Sigmoid colon (tissue), 7 donors: Measurements from ENCODE around the gene ZNF396. TPM values are rescaled to one million over a fixed set of nuclear protein-coding genes. Genes with fewer than 3 reads are reported as not detected.

ENCODE experiments used
- DNase-seq: peaks from one replicate; pipeline ENCODE4 v3.0.0-alpha.2; 2019
- H3K27ac ChIP-seq, 4 donors: fragments of 200-600 bp; sonication (generic); one replicate each; pipeline ENCODE4 v1.5.1; 2016 to 2019; ENCODE audit warnings: mild to moderate bottlenecking in 1 of 4
- H3K27me3 ChIP-seq, 3 donors: fragments of 200-600 bp; sonication (generic); one replicate each; pipeline ENCODE4 v1.5.1; 2019; ENCODE audit warnings: mild to moderate bottlenecking in 1 of 3
- H3K36me3 ChIP-seq, 4 donors: fragments of 200-600 bp; sonication (generic); one replicate each; pipeline ENCODE4 v1.5.1; 2016 to 2019
- H3K4me1 ChIP-seq, 4 donors: fragments of 200-600 bp; sonication (generic); one replicate each; pipeline ENCODE4 v1.5.1; 2017 to 2019
- H3K4me3 ChIP-seq, 4 donors: fragments of 200-600 bp; sonication (generic); one replicate each; pipeline ENCODE4 v1.5.1; 2017 to 2019; ENCODE audit warnings: mild to moderate bottlenecking in 2 of 4, moderate library complexity in 1 of 4
- H3K9me3 ChIP-seq, 4 donors: fragments of 200-600 bp in 3 of 4; sonication (generic) in 3 of 4; one replicate each; pipeline versions ENCODE4 v1.5.1 to v1.6.1; 2013 to 2019
- EP300 ChIP-seq, 4 donors: sonication (generic); formaldehyde crosslinking; IDR thresholded peaks; one replicate each; pipeline ENCODE4 v1.6.1; 2017; ENCODE audit warnings: antibody characterized with exemption in 4 of 4
- POLR2A ChIP-seq, 2 donors: fragments of 450-650 bp; IDR thresholded peaks; one replicate each; pipeline ENCODE4 v1.6.1; 2016; ENCODE audit warnings: antibody characterized with exemption in 2 of 2, mild to moderate bottlenecking in 2 of 2, moderate library complexity in 2 of 2
- POLR2AphosphoS5 ChIP-seq, 4 donors: sonication (generic); formaldehyde crosslinking; IDR thresholded peaks; one replicate each; pipeline ENCODE4 v1.6.1; 2017; ENCODE audit warnings: antibody characterized with exemption in 4 of 4
- WGBS, 2 donors: extraction: QIAGEN DNeasy Blood & Tissue Kit; methylation state at CpG; one replicate each; pipeline ENCODE4 v1.1.7; 2013; 5-methylcytosine and 5-hydroxymethylcytosine counted together
- intact Hi-C: fragments of 100-400 bp; cut with DNase I; formaldehyde crosslinking; loops from one replicate; pipeline ENCODE4 v1.15.1; 2023
- polyA plus RNA-seq, 3 donors: library from polyadenylated mRNA; stranded (reverse); fragments of 200-250 nt; gene quantifications; one replicate each; pipeline ENCODE4 v1.2.3, GENCODE V29; 2013
- total RNA-seq, 4 donors: library from RNA; depleted of rRNA; stranded (reverse); fragments of >200 nt; gene quantifications; one replicate each; pipeline ENCODE4 v1.1.0, GENCODE V29; 2016
- TF ChIP-seq, protein P1 (sequence below), 4 experiments: fragments of 450-650 bp in 3 of 4; fragments of 200-600 bp in 1 of 4; IDR thresholded peaks; one replicate each; pipeline ENCODE4 v1.5.1; 2016 to 2019; ENCODE audit warnings: antibody characterized with exemption in 4 of 4, mild to moderate bottlenecking in 3 of 4, moderate library complexity in 2 of 4
- donor health status: healthy with polysubstance abuse.
- donor health status: Bipolar disorder and iron deficiency.
- donor health status: healthy.

ZNF396 gene
- total and polyA plus RNA-seq, 7 donors: 1.6 to 3.3 (median 1.9) TPM

DNA sequence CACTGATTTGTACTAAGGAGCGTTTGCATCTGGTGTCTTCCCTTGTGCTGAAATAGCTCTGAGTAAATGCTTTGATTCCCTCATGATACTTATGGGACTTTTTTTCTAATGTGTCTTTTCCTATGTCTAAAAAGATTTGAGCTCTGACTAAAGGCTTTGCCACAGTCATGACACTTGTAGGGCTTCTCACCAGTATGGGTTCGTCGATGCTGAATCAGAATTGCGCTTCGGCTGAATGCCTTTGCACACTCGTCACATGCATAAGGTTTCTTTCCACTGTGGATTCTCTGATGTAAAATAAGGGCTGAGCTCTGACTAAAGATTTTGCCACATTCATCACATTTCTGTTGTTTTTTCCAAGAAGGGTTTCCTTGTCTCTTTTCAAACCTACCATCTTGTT lies 8.0 kb downstream of the ZNF396 start:
- Histone ChIP-seq H3K27ac (no peak overlapping the region), H3K4me3 (no peak overlapping the region), H3K36me3 (peaks cover 0 to 9% (median 0%) of the 10 kb centered on the region in 4 donors), H3K4me1 (no peaks in the 10 kb centered on the region), H3K9me3 (no peaks in the 10 kb centered on the region), H3K27me3 (no peaks in the 10 kb centered on the region)
- intact Hi-C loops: no loop called here
- 95 to 96% methylated on average over 6 of the region's 6 CpGs for WGBS, 2 donors
- DNase-seq: no peak
- TF ChIP-seq POLR2AphosphoS5 (IDR thresholded peaks at IDR 0.05) (no peak), POLR2A (IDR thresholded peaks at IDR 0.05) (no peak), EP300 (IDR thresholded peaks at IDR 0.05) (no peak)
- TF ChIP-seq, protein P1, sequence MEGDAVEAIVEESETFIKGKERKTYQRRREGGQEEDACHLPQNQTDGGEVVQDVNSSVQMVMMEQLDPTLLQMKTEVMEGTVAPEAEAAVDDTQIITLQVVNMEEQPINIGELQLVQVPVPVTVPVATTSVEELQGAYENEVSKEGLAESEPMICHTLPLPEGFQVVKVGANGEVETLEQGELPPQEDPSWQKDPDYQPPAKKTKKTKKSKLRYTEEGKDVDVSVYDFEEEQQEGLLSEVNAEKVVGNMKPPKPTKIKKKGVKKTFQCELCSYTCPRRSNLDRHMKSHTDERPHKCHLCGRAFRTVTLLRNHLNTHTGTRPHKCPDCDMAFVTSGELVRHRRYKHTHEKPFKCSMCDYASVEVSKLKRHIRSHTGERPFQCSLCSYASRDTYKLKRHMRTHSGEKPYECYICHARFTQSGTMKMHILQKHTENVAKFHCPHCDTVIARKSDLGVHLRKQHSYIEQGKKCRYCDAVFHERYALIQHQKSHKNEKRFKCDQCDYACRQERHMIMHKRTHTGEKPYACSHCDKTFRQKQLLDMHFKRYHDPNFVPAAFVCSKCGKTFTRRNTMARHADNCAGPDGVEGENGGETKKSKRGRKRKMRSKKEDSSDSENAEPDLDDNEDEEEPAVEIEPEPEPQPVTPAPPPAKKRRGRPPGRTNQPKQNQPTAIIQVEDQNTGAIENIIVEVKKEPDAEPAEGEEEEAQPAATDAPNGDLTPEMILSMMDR (IDR thresholded peaks at IDR 0.05): no peak

DNA sequence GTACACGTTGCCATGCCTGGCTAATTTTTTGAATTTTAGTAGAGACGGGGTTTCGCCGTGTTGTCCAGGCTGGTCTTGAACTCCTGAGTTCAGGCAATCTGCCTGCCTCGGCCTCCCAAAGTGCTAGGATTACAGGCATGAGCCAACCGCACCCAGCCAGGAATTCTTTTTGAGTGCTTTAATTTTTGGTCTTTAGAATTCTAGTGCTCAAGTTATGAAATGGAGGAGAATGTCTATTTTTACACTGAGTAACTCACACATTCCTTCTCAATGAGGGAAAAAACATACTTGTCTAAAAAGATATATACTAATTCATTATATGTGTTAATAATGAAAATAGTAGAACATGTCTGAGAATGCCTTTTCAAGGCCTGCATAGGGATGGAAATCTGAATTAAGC lies 8.5 kb downstream of the ZNF396 start:
- Histone ChIP-seq H3K4me1 (no peaks in the 10 kb centered on the region), H3K36me3 (peaks cover 0 to 9% (median 0%) of the 10 kb centered on the region in 4 donors), H3K4me3 (no peak overlapping the region), H3K27me3 (no peaks in the 10 kb centered on the region), H3K9me3 (no peaks in the 10 kb centered on the region), H3K27ac (no peak overlapping the region)
- no peak for DNase-seq
- 95 to 96% methylated on average over 6 of the region's 6 CpGs for WGBS, 2 donors
- TF ChIP-seq, protein P1 (IDR thresholded peaks at IDR 0.05): no peak
- no peak for TF ChIP-seq POLR2AphosphoS5 (IDR thresholded peaks at IDR 0.05)
- no peak for TF ChIP-seq POLR2A (IDR thresholded peaks at IDR 0.05)
- no peak for TF ChIP-seq EP300 (IDR thresholded peaks at IDR 0.05)
- intact Hi-C loops: no loop called here

- Histone ChIP-seq H3K4me3 (no peak overlapping the region), H3K36me3 (no peaks in the 10 kb centered on the region), H3K4me1 (no peaks in the 10 kb centered on the region), H3K27ac (no peak overlapping the region), H3K9me3 (no peaks in the 10 kb centered on the region), H3K27me3 (no peaks in the 10 kb centered on the region)
- intact Hi-C loops: no loop called here
- no peak for DNase-seq
- TF ChIP-seq POLR2A (IDR thresholded peaks at IDR 0.05) (no peak), POLR2AphosphoS5 (IDR thresholded peaks at IDR 0.05) (no peak), EP300 (IDR thresholded peaks at IDR 0.05) (no peak)
- TF ChIP-seq, protein P1 (IDR thresholded peaks at IDR 0.05): no peak
These were observed 14.6 kb downstream of the ZNF396 start for GRCh38 chr18:35362531-35362930.

GRCh38 chr18:35361570-35362321 lies 15.4 kb downstream of the ZNF396 start:
- H3K9me3 ChIP-seq: no peaks in the 10 kb centered on the region
- WGBS, 2 donors: 85 to 90% methylated on average over 2 of the region's 2 CpGs
- no peak for DNase-seq
- H3K27ac ChIP-seq: no peak overlapping the region
- intact Hi-C loops: no loop called here
- no peaks in the 10 kb centered on the region for H3K4me1 ChIP-seq
- no peaks in the 10 kb centered on the region for H3K36me3 ChIP-seq
- H3K4me3 ChIP-seq: no peak overlapping the region
- TF ChIP-seq, protein P1 (IDR thresholded peaks at IDR 0.05): no peak
- no peak for TF ChIP-seq EP300 (IDR thresholded peaks at IDR 0.05)
- no peak for TF ChIP-seq POLR2AphosphoS5 (IDR thresholded peaks at IDR 0.05)
- TF ChIP-seq POLR2A (IDR thresholded peaks at IDR 0.05): no peak
- H3K27me3 ChIP-seq: no peaks in the 10 kb centered on the region
